ENCODE measurements around the gene CACNA1C. TPM values are rescaled to one million over a fixed set of nuclear protein-coding genes. Genes with fewer than 3 reads are reported as not detected.

The CACNA1C gene
- total RNA-seq, 1 donor from 2014 or later, result 6.8 TPM

GRCh38 chr12:2231011-2231595 lies 178.3 kb downstream of the CACNA1C start:
- no peak for DNase-seq (ENCODE audit: low spot score)

GRCh38 chr12:2231956-2232355 lies 179.2 kb downstream of the CACNA1C start:
- no peak for DNase-seq (ENCODE audit: low spot score)

- no peak for DNase-seq (ENCODE audit: low spot score)
These were observed 180.2 kb downstream of the CACNA1C start for GRCh38 chr12:2233034-2233433.

- DNase-seq (ENCODE audit: low spot score), result no peak
These were observed 181.3 kb downstream of the CACNA1C start for GRCh38 chr12:2234091-2234490.

GRCh38 chr12:2234646-2235350 lies 182.0 kb downstream of the CACNA1C start:
- DNase-seq (ENCODE audit: low spot score), result no peak

GRCh38 chr12:2236506-2237294 lies 183.9 kb downstream of the CACNA1C start:
- no peak for DNase-seq (ENCODE audit: low spot score)

GRCh38 chr12:2238111-2238510 lies 185.3 kb downstream of the CACNA1C start:
- DNase-seq (ENCODE audit: low spot score), result no peak

- no peak for DNase-seq (ENCODE audit: low spot score)
These were observed 186.6 kb downstream of the CACNA1C start for GRCh38 chr12:2239381-2239871.

GRCh38 chr12:2240390-2240789 lies 187.6 kb downstream of the CACNA1C start:
- DNase-seq (ENCODE audit: low spot score), result no peak

- no peak for DNase-seq (ENCODE audit: low spot score)
These were observed 188.2 kb downstream of the CACNA1C start for GRCh38 chr12:2240984-2241383.

GRCh38 chr12:2242216-2242615 lies 189.4 kb downstream of the CACNA1C start:
- DNase-seq (ENCODE audit: low spot score), result no peak

- DNase-seq (ENCODE audit: low spot score), result no peak
These were observed 190.0 kb downstream of the CACNA1C start for GRCh38 chr12:2242816-2243215.

GRCh38 chr12:2243275-2243674 lies 190.5 kb downstream of the CACNA1C start:
- DNase-seq (ENCODE audit: low spot score), result no peak

GRCh38 chr12:2244013-2244861 lies 191.4 kb downstream of the CACNA1C start:
- DNase-seq (ENCODE audit: low spot score), result no peak

GRCh38 chr12:2246358-2246757 lies 193.6 kb downstream of the CACNA1C start:
- no peak for DNase-seq (ENCODE audit: low spot score)

GRCh38 chr12:2247120-2247519 lies 194.3 kb downstream of the CACNA1C start:
- no peak for DNase-seq (ENCODE audit: low spot score)

GRCh38 chr12:2247596-2247995 lies 194.8 kb downstream of the CACNA1C start:
- no peak for DNase-seq (ENCODE audit: low spot score)

- DNase-seq (ENCODE audit: low spot score), result no peak
These were observed 195.5 kb downstream of the CACNA1C start for GRCh38 chr12:2248087-2248900.

GRCh38 chr12:2248901-2249381 lies 196.2 kb downstream of the CACNA1C start:
- DNase-seq (ENCODE audit: low spot score), result no peak

GRCh38 chr12:2250797-2251196 lies 198.0 kb downstream of the CACNA1C start:
- DNase-seq (ENCODE audit: low spot score), result no peak

All from mesenteric fat pad (tissue), 1 donor.